HFF-Myc (cell line): Measurements from ENCODE around the gene DIS3.
"Not testable (repeated sequence)": the region's sequence is repeated elsewhere in the genome, so short reads cannot be mapped to it uniquely, and the experiment has no call there.

Experiments
- DNase-seq: peaks from one replicate; pipeline ENCODE4 v3.0.0-alpha.2; 2011; ENCODE audit warnings: low read depth; ENCODE audit errors: extremely low read depth
- H3K4me3 ChIP-seq: replicated peaks from 2 replicates; pipeline ENCODE4 v1.5.1; 2011; ENCODE audit warnings: low read depth, mild to moderate bottlenecking, control low read depth, low read length
- TF ChIP-seq, protein P1 (sequence below): IDR thresholded peaks from 2 replicates; pipeline ENCODE4 v1.5.1; 2012; ENCODE audit warnings: mild to moderate bottlenecking, low read depth, low read length, control low read depth; ENCODE audit errors: missing control alignments

Gene DIS3

GRCh38 chr13:72781451-72782439 lies at the start of gene DIS3, which contains the start of gene PIBF1:
Gene DIS3 (minus strand): TSS chr13:72781900. CDS start chr13:72781832, 68 bp downstream.
Gene PIBF1 (plus strand): TSS chr13:72782133. CDS start chr13:72783470, 1,337 bp downstream.
- TF ChIP-seq, protein P1, sequence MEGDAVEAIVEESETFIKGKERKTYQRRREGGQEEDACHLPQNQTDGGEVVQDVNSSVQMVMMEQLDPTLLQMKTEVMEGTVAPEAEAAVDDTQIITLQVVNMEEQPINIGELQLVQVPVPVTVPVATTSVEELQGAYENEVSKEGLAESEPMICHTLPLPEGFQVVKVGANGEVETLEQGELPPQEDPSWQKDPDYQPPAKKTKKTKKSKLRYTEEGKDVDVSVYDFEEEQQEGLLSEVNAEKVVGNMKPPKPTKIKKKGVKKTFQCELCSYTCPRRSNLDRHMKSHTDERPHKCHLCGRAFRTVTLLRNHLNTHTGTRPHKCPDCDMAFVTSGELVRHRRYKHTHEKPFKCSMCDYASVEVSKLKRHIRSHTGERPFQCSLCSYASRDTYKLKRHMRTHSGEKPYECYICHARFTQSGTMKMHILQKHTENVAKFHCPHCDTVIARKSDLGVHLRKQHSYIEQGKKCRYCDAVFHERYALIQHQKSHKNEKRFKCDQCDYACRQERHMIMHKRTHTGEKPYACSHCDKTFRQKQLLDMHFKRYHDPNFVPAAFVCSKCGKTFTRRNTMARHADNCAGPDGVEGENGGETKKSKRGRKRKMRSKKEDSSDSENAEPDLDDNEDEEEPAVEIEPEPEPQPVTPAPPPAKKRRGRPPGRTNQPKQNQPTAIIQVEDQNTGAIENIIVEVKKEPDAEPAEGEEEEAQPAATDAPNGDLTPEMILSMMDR, result no peak
- H3K4me3 ChIP-seq, result peak within 1 kb of the TSS; percentile 79
- DNase-seq, result peak; percentile 95

GRCh38 chr13:72823724-72824123 lies 42.0 kb upstream of the DIS3 start:
- H3K4me3 ChIP-seq, result no peak overlapping the region
- no peak for DNase-seq
- TF ChIP-seq, protein P1, result no peak

DNA sequence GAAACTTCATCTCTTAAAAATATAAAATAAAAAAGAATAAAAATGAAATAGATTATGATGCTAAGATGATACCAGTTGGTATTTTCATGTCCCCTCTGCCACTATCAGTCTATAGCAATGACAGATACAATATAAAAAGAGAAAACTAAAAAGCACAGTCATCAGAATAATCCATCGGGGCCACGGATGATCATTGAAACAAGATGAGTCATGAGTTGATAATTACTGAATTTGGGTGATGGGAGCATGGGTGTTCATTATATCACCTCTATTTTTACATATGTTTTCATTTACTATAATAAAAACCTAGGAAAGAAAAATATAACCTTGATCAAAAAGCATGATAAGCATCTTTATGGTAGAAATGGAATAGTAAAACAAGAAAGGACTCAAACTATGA lies 41.4 kb upstream of the DIS3 start:
- TF ChIP-seq, protein P1, result no peak
- no peak for DNase-seq
- no peak overlapping the region for H3K4me3 ChIP-seq

GRCh38 chr13:72820898-72821279 lies 39.2 kb upstream of the DIS3 start:
- TF ChIP-seq, protein P1, result no peak
- DNase-seq, result no peak
- H3K4me3 ChIP-seq, result no peak overlapping the region

DNA sequence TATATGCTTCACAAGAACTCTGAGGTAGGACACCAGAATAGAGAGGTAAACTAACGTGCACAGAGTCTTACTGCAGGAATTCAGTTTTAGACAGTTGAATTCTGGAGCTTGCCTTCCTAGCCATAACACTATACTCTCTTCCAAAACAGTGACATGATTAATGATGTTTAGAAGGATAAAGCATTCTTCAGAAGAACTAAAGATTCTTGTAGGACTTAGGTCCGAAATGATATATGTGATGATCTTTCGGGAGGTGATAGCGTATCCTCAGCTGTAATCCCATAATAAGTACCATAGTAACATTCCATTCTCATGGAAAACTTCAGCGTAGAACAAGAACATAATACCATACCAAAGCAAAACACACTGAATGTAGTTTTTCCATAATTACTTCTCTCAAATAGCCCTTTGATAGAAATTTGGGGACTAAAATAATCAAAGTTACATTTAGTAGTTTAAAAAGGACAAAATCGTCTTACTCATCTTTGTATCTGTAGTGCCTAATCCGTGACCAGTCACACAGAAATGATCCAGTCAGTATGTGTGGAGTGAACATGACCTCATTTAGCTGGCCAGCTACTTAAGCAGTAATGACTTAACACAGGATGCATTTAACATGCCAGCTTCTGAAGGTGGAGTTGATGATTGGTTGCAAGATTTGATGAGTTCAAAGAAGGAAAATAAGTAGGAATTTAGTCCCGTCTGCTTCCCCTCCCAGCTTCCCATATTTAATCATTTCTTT lies 38.6 kb upstream of the DIS3 start:
- no peak for DNase-seq
- TF ChIP-seq, protein P1, result no peak
- no peak overlapping the region for H3K4me3 ChIP-seq

- no peak for DNase-seq
- H3K4me3 ChIP-seq, result no peak overlapping the region
- TF ChIP-seq, protein P1, result no peak
These were observed 27.3 kb upstream of the DIS3 start for GRCh38 chr13:72808917-72809500.

GRCh38 chr13:72806514-72806913 lies 24.8 kb upstream of the DIS3 start:
- H3K4me3 ChIP-seq, DNase-seq: not testable (repeated sequence)
